SJSA1 (cell line): ENCODE measurements around the gene RPS6KB2. TPM values are rescaled to one million over a fixed set of nuclear protein-coding genes. Genes with fewer than 3 reads are reported as not detected.
A peak's percentile ranks its signal among the peaks of the same experiment; 100 is the strongest.

ENCODE experiments used
- DNase-seq, 2 experiments: peaks; one replicate each; pipeline ENCODE4 v3.0.0-alpha.2; 2015 to 2020; ENCODE audit warnings: low spot score in 2 of 2, low read depth in 1 of 2
- H3K27ac ChIP-seq: fragments of 250-450 bp; sonication (Bioruptor Pico); 2 replicates; pipeline ENCODE4 v1.5.1; 2020; ENCODE audit warnings: mild to moderate bottlenecking, moderate library complexity
- H3K27me3 ChIP-seq: fragments of 250-450 bp; sonication (Bioruptor Pico); replicated peaks from 2 replicates; pipeline ENCODE4 v1.5.1; 2020; ENCODE audit warnings: mild to moderate bottlenecking, moderate library complexity
- H3K36me3 ChIP-seq: fragments of 250-450 bp; sonication (Bioruptor Pico); 2 replicates; pipeline ENCODE4 v1.5.1; 2020; ENCODE audit warnings: mild to moderate bottlenecking
- H3K4me1 ChIP-seq: fragments of 250-450 bp; sonication (Bioruptor Pico); replicated peaks from 2 replicates; pipeline ENCODE4 v1.6.1; 2021; ENCODE audit warnings: mild to moderate bottlenecking
- H3K4me3 ChIP-seq: fragments of 250-450 bp; sonication (Bioruptor Pico); 2 replicates; pipeline ENCODE4 v1.5.1; 2020; ENCODE audit warnings: mild to moderate bottlenecking
- H3K9me3 ChIP-seq: fragments of 250-450 bp; sonication (Bioruptor Pico); replicated peaks from 2 replicates; pipeline ENCODE4 v1.5.1; 2020; ENCODE audit warnings: mild to moderate bottlenecking
- total RNA-seq: library from RNA; depleted of rRNA; stranded (reverse); fragments of >200 nt; shearing (Covaris generic); gene quantifications from 2 replicates; pipeline ENCODE4 v1.2.3, GENCODE V29; 2014

Gene RPS6KB2
- total RNA-seq, 1 experiment from 2014 or later, result 166 TPM

DNA sequence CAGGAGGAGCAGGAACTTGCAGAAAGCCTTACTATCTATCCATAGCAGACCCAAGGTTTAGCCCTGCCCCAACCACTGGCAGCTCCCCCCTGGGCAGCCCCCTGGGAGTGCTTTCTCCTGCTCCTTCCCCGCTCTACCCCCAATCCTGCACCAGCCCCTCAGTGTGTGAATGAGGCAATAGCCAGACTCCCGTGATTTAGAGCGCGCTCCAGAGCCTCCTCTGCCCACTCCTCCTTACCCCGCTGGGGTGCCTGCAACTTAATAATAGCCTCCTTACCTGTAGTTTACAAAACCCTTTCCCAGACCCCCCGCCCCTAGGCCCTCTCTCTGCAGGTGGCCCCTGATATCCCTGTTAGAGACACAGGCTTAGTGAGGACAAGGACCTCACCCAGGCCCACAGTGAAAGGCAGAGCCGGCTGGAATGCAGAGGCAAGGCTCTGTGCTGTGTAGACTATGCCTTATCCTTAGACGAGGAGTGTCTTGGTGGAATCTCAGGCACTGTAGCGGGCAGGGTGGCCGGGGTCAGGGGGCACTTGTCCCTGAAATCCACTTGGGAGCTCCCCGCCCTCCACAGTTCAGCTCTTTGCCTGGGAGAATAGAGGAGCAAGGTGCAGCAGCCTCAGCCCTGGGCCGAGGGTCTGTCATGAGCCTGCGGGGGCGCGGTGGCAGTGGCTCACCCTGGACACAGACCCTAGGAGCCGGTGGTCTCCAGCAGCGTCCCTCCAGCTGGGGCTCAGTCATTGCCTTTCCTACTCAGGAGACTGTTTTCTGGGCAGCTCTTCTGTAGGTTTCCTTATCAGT, 17.1 kb upstream of the RPS6KB2 start:
- Histone ChIP-seq H3K27ac (no peak overlapping the region), H3K9me3 (no peaks in the 10 kb centered on the region; the same call in 1 of the 2 replicates), H3K36me3 (no peaks in the 10 kb centered on the region), H3K4me1 (no peaks in the 10 kb centered on the region), H3K27me3 (peaks cover 87% of the 10 kb centered on the region), H3K4me3 (no peak overlapping the region)
- DNase-seq, result no peak

DNA sequence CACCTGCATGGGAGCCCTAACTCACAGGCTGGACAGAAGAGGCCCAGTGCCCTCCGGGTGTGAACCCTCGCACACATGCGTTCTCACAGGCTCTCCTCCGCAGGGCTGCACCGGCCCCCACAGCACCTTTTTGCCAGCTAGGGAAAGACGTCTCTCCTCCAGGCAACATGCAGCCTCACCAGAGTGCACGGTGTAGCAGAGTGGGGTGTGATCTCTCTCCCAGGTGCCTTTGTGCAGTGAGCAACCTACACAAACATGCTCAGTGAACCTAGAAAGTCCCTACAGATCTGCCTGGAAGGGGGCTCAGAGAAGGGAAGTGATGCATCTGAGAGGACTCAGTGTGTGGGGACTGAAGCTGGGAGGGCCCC, 16.5 kb upstream of the RPS6KB2 start:
- Histone ChIP-seq H3K4me3 (no peak overlapping the region), H3K36me3 (no peaks in the 10 kb centered on the region), H3K27me3 (peaks cover 91% of the 10 kb centered on the region), H3K9me3 (no peaks in the 10 kb centered on the region; the same call in 1 of the 2 replicates), H3K4me1 (0 out of 2 replicates have a peak, but pooled peaks cover 3% of the 10 kb centered on the region), H3K27ac (no peak overlapping the region)
- no peak for DNase-seq

DNA sequence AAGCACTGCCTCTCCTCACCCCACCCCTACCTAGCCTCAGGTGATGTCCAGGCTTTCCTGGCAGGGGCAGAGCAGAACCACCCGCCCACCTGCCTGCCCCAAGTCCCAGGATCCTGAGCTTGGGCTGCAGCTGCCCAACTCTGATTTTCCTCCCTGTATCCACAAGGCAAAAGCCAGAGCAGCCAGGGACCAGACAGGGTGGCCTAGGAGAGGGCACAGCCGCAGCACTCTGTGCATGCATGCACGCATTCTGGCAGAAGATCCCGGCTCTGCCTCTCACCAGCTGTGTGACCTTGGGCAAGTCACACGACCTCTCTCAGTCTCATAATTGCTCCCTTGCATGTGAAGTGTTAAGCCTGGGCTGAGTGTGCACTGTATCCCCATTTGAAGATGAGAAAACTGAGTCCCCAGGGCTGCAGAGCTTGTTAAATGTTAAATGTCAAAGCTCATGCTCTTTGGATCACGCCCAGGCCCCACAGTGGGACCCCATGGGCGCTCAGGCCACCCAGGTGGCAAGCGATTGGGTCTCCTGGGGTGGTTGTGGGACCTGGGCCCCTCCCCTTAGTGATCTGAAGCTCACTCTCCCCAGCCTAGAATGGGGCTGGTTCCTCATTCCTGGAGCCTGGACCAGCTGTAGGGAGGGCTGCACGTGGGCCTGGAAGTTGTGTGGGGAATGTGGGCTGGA, 15.7 kb upstream of the RPS6KB2 start:
- no peaks in the 10 kb centered on the region; the same call in 1 of the 2 replicates for H3K9me3 ChIP-seq
- no peaks in the 10 kb centered on the region for H3K36me3 ChIP-seq
- H3K4me1 ChIP-seq, result 0 out of 2 replicates have a peak, but pooled peaks cover 8% of the 10 kb centered on the region
- H3K27me3 ChIP-seq, result peaks cover 84% of the 10 kb centered on the region
- no peak for DNase-seq
- H3K4me3 ChIP-seq, result no peak overlapping the region
- H3K27ac ChIP-seq, result no peak overlapping the region

DNA sequence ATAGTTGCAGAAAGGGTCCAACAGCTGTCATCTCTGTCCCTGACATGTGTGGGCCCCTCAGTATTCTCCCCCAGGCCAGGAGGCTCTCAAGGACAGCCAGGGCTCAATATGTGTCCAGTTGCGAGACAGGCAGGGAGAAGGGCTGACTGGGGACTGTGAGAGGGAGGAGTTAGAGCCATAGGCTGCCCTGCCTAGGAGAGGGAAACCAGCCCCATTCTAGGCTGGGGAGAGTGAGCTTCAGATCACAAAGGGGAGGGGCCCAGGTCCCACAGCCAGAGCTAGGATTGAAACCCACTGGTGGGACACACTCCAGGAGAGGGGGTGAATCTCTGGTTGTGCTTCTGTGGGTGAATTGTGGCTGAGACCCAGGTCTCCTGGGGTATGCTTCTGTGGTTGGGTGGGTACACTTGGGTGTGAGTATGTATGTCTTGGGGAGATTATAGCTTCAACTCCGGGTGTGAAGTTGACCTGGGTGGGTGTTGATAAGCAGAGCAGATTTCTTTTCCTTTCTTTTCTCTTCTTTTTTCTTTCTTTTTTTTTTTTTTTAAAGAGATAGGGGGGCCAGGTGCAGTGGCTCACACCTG, 14.9 kb upstream of the RPS6KB2 start:
- Histone ChIP-seq H3K4me1 (0 out of 2 replicates have a peak, but pooled peaks cover 8% of the 10 kb centered on the region), H3K27me3 (peaks cover 77% of the 10 kb centered on the region), H3K9me3 (no peaks in the 10 kb centered on the region; the same call in 1 of the 2 replicates), H3K36me3 (no peaks in the 10 kb centered on the region), H3K4me3 (no peak overlapping the region), H3K27ac (no peak overlapping the region)
- no peak for DNase-seq

DNA sequence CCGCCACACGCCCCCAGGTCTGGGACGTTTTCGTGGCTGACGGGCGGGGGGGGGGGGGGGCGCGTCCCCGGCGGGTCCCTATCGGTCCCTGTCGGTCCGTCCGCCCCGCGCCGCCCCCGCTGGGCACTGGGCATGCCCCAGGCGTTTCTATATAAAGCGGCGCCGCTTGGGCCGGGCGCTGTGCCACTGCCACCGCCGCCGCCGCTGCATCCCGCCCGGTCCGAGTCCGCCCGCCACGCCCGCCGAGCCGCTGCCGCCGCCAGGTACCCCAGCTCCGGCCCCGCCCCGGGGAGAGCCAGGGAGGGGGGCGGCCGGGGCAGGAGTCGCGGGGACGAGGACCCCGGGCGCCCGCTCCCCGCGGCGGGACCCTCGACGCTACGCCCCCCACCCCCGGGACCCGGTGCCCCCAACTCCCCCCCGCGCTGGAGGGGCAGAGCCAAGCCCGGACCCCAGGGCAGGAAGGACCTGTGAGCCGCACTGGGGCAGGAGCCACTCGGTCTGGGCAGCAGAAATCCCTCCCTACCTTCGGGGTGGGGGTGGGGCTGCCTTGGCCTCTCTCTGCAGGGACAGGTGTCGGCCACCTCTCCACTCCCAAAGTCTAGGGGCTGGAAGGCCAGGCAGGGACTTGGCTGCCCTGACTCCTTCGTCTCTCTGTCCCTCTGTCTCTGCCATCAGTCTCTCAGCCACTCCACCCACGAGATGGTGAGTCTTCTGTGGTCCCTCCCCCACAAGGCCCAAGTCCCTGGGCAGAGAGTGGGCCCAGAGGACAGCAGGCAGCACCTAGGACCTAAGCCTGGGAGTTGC, 12.6 kb upstream of the RPS6KB2 start, which contains the start of gene CARNS1:
Gene CARNS1, plus strand, starts transcription at position 178 of the 804 bp plus-strand sequence. Its CDS starts 522 bp downstream, at position 700.
- DNase-seq, result no peak
- Histone ChIP-seq H3K27me3 (peaks cover 54% of the 10 kb centered on the region), H3K4me3 (no peak within 1 kb of the TSS), H3K36me3 (0 out of 2 replicates have a peak, but pooled peaks cover 3% of the 10 kb centered on the region), H3K9me3 (peaks cover 3% of the 10 kb centered on the region), H3K27ac (no peak within 1 kb of the TSS), H3K4me1 (peaks cover 19% of the 10 kb centered on the region)

DNA sequence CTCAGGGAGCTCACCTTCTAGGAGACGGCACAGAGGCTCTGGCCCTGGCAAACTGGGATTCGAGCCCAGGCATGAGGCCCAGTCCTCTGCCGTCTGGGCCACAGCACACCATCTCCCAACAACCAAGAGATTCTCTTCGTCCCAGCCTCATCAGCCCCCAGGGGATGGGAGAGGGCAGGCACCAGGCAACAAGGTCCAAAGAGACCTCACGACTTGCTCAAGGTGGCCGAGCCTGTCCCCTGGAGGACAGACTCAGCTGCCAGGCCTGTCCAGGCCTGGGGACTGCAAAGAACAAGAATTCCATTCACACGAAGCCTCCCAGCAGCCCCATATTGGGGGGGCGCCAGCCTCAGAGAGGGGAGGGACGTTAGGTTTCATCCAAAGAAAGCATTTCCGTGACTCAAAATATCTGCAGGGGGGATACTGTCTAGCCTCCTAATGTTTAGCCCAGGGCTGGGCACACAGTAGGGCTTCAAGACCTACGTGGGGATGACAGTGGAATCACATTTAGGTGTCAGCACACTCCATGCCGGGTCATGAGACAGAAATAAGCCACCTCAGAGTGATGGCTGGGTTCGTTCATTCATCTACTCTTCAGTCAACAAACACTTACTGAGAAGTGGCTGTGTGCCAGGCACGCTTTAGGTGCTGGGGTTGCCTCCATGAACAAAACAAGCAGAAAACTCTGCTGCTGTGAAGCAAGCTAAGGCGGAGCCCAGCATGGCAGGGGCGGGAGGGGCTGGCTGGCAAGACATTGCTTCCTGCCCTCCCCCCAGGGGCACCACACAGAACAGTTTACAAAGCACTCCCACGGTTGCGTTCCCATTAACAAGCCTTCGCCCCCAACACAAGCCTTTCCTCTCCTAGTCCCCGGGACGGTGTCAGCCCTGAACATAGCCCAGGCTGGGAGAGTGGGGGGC, 11.6 kb upstream of the RPS6KB2 start:
- DNase-seq, result no peak
- Histone ChIP-seq H3K27ac (no peak overlapping the region), H3K4me3 (no peak overlapping the region), H3K4me1 (peaks cover 26% of the 10 kb centered on the region), H3K9me3 (peaks cover 5% of the 10 kb centered on the region), H3K36me3 (0 out of 2 replicates have a peak, but pooled peaks cover 4% of the 10 kb centered on the region), H3K27me3 (peaks cover 44% of the 10 kb centered on the region)

DNA sequence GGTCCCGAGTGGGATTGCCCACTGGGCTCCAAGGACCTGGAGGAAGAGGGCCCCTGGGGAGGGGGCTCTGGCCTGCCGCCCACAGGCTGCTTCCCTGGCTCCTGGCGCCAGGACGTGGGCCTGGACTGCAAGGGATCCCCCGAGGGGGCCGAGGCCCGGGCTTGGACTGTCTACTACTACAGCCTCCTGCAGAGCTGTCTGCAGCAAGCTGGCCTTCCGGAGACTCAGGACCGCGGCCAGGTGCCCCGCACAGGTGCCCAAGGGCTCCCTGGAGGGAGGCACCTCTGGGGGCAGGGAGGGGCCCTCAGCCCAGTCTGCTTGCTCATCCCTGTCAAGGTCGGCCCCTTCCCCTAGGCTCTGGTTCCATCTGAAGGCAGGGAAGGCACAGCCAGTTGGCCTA, 10.9 kb upstream of the RPS6KB2 start:
- Histone ChIP-seq H3K36me3 (0 out of 2 replicates have a peak, but pooled peaks cover 4% of the 10 kb centered on the region), H3K4me3 (no peak overlapping the region), H3K4me1 (peaks cover 26% of the 10 kb centered on the region), H3K27ac (no peak overlapping the region), H3K27me3 (peaks cover 36% of the 10 kb centered on the region), H3K9me3 (peaks cover 5% of the 10 kb centered on the region)
- no peak for DNase-seq

DNA sequence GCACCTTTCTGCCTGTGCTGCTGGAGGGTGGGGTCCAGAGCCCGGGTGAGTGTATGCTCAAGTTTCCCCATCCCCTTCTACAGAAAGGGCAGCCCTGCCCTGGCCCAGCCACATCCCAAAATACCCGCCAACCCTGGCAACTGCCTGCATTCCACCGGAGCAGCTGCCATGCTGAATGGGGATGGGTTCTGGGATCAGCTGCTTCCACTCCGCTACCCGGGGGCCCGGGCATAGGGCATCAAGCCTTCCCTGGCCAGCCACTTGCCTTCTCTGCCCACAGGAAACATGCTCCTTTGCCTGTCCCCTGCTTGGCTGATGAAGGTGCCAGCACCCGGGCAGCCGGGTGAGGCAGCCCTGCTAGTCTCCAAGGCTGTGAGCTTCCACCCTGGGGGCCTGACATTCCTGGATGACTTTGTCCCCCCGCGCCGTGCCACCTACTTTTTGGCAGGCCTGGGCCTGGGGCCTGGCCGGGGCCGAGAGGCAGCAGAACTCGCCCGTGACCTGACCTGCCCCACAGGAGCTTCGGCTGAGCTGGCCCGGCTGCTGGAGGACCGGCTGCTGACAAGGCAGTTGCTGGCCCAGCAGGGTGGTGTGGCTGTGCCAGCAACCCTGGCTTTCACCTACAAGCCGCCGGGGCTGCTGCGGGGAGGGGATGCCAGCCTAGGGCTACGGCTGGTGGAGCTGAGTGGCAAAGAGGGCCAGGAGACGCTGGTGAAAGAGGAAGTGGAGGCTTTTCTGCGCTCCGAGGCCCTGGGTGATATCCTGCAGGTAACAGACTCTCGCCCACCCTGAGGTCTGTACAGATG, 9.6 kb upstream of the RPS6KB2 start:
- no peak for DNase-seq
- Histone ChIP-seq H3K4me3 (no peak overlapping the region), H3K4me1 (peaks cover 26% of the 10 kb centered on the region), H3K27me3 (peaks cover 25% of the 10 kb centered on the region), H3K36me3 (0 out of 2 replicates have a peak, but pooled peaks cover 4% of the 10 kb centered on the region), H3K9me3 (peaks cover 5% of the 10 kb centered on the region; the same call in 1 of the 2 replicates), H3K27ac (no peak overlapping the region)

DNA sequence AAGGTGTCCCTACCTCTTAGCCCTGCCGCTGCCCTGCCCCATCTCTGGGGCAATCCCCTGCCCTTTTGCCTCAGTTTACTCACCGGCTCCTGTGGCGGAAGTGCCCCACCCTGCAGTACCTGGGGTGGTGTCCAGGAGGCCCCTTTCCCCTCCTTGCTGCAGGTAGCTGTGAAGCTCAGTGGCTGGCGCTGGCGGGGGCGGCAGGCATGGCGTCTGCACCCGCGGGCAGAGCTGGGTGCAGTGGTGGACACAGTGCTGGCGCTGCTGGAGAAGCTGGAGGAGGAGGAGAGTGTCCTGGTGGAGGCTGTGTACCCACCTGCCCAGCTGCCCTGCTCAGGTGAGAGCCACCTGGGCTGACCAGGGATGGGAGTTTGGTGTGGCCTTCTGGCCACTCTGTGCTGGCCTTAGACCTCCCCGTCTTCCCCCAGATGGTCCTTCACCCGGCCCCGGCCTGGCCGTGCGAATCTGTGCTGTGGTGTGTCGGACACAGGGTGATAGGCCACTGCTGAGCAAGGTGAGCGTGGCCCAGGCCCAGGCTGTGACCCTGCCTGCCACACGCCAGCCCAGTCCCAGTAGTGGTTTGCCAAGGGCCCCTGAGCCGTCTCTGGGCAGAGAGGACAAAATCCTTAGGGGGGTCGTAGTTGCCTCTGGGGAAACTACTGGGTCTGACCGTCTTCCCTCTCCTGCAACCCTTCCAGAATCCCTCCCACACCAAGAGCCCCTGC, 8.8 kb upstream of the RPS6KB2 start:
- no peak overlapping the region for H3K27ac ChIP-seq
- H3K4me1 ChIP-seq, result peaks cover 26% of the 10 kb centered on the region
- 0 out of 2 replicates have a peak, but pooled peaks cover 4% of the 10 kb centered on the region for H3K36me3 ChIP-seq
- peaks cover 5% of the 10 kb centered on the region; the same call in 1 of the 2 replicates for H3K9me3 ChIP-seq
- no peak for DNase-seq
- H3K4me3 ChIP-seq, result no peak overlapping the region
- peaks cover 18% of the 10 kb centered on the region for H3K27me3 ChIP-seq

DNA sequence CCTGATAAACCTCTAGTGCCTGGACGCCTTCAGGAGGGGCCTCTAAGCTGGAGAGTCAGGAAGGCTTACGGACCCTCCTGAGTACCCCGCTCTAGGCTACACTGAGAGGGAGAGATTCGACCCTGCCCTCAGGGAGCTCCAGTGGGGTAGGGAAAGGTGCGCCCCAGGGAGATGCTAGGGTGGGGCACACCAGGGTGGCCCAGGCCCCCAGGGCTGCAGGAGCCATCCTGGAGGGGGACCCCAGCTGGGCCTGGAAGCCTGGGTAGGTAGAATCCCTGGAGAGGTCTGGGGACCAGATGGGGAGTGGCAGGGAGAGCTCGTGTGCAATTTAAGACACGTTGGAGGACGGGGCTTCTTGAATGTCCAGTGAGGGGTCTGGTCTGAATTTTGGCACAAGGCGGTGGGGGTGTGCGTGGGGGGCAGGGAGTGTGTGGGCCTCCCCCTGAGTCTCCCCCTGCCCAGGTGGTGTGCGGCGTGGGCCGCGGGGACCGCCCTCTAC, 8.1 kb upstream of the RPS6KB2 start:
- no peak for DNase-seq
- Histone ChIP-seq H3K27ac (no peak overlapping the region), H3K36me3 (0 out of 2 replicates have a peak, but pooled peaks cover 4% of the 10 kb centered on the region), H3K4me1 (peaks cover 26% of the 10 kb centered on the region), H3K4me3 (peak overlapping the region; percentile 60), H3K27me3 (peaks cover 11% of the 10 kb centered on the region), H3K9me3 (peaks cover 5% of the 10 kb centered on the region; the same call in 1 of the 2 replicates)
